ENCODE measurements around the gene TOM1L2.
"Not testable (repeated sequence)": the region's sequence is repeated elsewhere in the genome, so short reads cannot be mapped to it uniquely, and the experiment has no call there.

Gene TOM1L2

GRCh38 chr17:17959520-17960361 lies 12.5 kb downstream of the TOM1L2 start:
- ChIA-PET POLR2A (interaction anchor here (0.6 to 1.9 kb wide), 3 partner anchors 13 to 21 kb away, joined by 3 to 14 read pairs (median 3); partner anchors contain the start of genes DRC3 and TOM1L2), CTCF (interaction anchor here (0.8 kb wide), 1 partner anchor 13 kb away, joined by 3 read pairs; the partner anchor contains the start of genes DRC3 and TOM1L2)
- no peak for DNase-seq (ENCODE audit: extremely low spot score)
- TF ChIP-seq ARNT (IDR thresholded peaks at IDR 0.05) (no peak), HDGF (IDR thresholded peaks at IDR 0.05; ENCODE audit: borderline replicate concordance) (no peak), FOXA1 (IDR thresholded peaks at IDR 0.05) (no peak), NFRKB (IDR thresholded peaks at IDR 0.05) (no peak), LEF1 (IDR thresholded peaks at IDR 0.05; ENCODE audit: borderline replicate concordance) (no peak), ZNF384 (IDR thresholded peaks at IDR 0.05) (no peak), FOXM1 (IDR thresholded peaks at IDR 0.05; ENCODE audit: borderline replicate concordance) (no peak), L3MBTL2 (conservative IDR thresholded peaks at IDR 0.05) (no peak), TARDBP (IDR thresholded peaks at IDR 0.05) (no peak), FOXK2 (IDR thresholded peaks at IDR 0.05) (no peak), ELF4 (IDR thresholded peaks at IDR 0.05) (no peak), SUZ12 (IDR thresholded peaks at IDR 0.05) (no peak), PKNOX1 (IDR thresholded peaks at IDR 0.05) (no peak), SP1 (IDR thresholded peaks at IDR 0.05) (no peak), BHLHE40 (IDR thresholded peaks at IDR 0.05; ENCODE audit: borderline replicate concordance) (no peak), CTBP1 (IDR thresholded peaks at IDR 0.05; ENCODE audit: borderline replicate concordance) (no peak)

- POLR2A ChIA-PET = interaction anchor here (1.7 to 1.9 kb wide), 2 partner anchors 13 to 678 kb away, joined by 4 to 14 read pairs; partner anchors contain the start of genes COPS3, DRC3 and TOM1L2
- no peak for DNase-seq (ENCODE audit: extremely low spot score)
- TF ChIP-seq BHLHE40 (IDR thresholded peaks at IDR 0.05; ENCODE audit: borderline replicate concordance) = no peak
- TF ChIP-seq FOXK2 (IDR thresholded peaks at IDR 0.05) = no peak
- TF ChIP-seq SP1 (IDR thresholded peaks at IDR 0.05) = no peak
- no peak for TF ChIP-seq L3MBTL2 (conservative IDR thresholded peaks at IDR 0.05)
- no peak for TF ChIP-seq TARDBP (IDR thresholded peaks at IDR 0.05)
- TF ChIP-seq NFRKB (IDR thresholded peaks at IDR 0.05) = no peak
- TF ChIP-seq CTBP1 (IDR thresholded peaks at IDR 0.05; ENCODE audit: borderline replicate concordance) = no peak
- TF ChIP-seq HDGF (IDR thresholded peaks at IDR 0.05; ENCODE audit: borderline replicate concordance) = no peak
- TF ChIP-seq SUZ12 (IDR thresholded peaks at IDR 0.05) = no peak
- TF ChIP-seq LEF1 (IDR thresholded peaks at IDR 0.05; ENCODE audit: borderline replicate concordance) = no peak
- no peak for TF ChIP-seq ELF4 (IDR thresholded peaks at IDR 0.05)
- TF ChIP-seq ARNT (IDR thresholded peaks at IDR 0.05) = no peak
- TF ChIP-seq PKNOX1 (IDR thresholded peaks at IDR 0.05) = no peak
- TF ChIP-seq FOXM1 (IDR thresholded peaks at IDR 0.05; ENCODE audit: borderline replicate concordance) = no peak
- TF ChIP-seq FOXA1 (IDR thresholded peaks at IDR 0.05) = no peak
- CTCF ChIA-PET = no interaction called here
These were observed 13.2 kb downstream of the TOM1L2 start for GRCh38 chr17:17958982-17959381.

- POLR2A ChIA-PET = interaction anchor here (0.7 to 1.7 kb wide), 5 partner anchors 12 to 677 kb away, joined by 3 to 6 read pairs (median 3); partner anchors contain the start of genes COPS3, DRC3, SREBF1 and TOM1L2
- TF ChIP-seq NFRKB (IDR thresholded peaks at IDR 0.05) (no peak), L3MBTL2 (conservative IDR thresholded peaks at IDR 0.05) (no peak), SP1 (IDR thresholded peaks at IDR 0.05) (no peak), TARDBP (IDR thresholded peaks at IDR 0.05) (no peak), ZNF384 (IDR thresholded peaks at IDR 0.05) (no peak), FOXA1 (IDR thresholded peaks at IDR 0.05) (no peak), LEF1 (IDR thresholded peaks at IDR 0.05; ENCODE audit: borderline replicate concordance) (no peak), HDGF (IDR thresholded peaks at IDR 0.05; ENCODE audit: borderline replicate concordance) (no peak), CTBP1 (IDR thresholded peaks at IDR 0.05; ENCODE audit: borderline replicate concordance) (no peak), ELF4 (IDR thresholded peaks at IDR 0.05) (no peak), FOXK2 (IDR thresholded peaks at IDR 0.05) (no peak), SUZ12 (IDR thresholded peaks at IDR 0.05) (no peak), PKNOX1 (IDR thresholded peaks at IDR 0.05) (no peak), FOXM1 (IDR thresholded peaks at IDR 0.05; ENCODE audit: borderline replicate concordance) (no peak), ARNT (IDR thresholded peaks at IDR 0.05) (no peak), BHLHE40 (IDR thresholded peaks at IDR 0.05; ENCODE audit: borderline replicate concordance) (no peak)
- DNase-seq (ENCODE audit: extremely low spot score) = no peak
- CTCF ChIA-PET = interaction anchor here (0.6 to 1.0 kb wide), 3 partner anchors 23 to 94 kb away, joined by 3 to 5 read pairs (median 3); no protein-coding TSS in a partner anchor
These were observed 14.7 kb downstream of the TOM1L2 start for GRCh38 chr17:17957584-17957916.

- CTCF ChIA-PET; POLR2A ChIA-PET; DNase-seq (ENCODE audit: extremely low spot score): not testable (repeated sequence)
These were observed 16.3 kb downstream of the TOM1L2 start for GRCh38 chr17:17955790-17956341.

GRCh38 chr17:17954079-17954478 lies 18.1 kb downstream of the TOM1L2 start:
- no peak for DNase-seq (ENCODE audit: extremely low spot score)
- TF ChIP-seq ZNF384 (IDR thresholded peaks at IDR 0.05) (no peak), LEF1 (IDR thresholded peaks at IDR 0.05; ENCODE audit: borderline replicate concordance) (no peak), BHLHE40 (IDR thresholded peaks at IDR 0.05; ENCODE audit: borderline replicate concordance) (no peak), NFRKB (IDR thresholded peaks at IDR 0.05) (no peak), PKNOX1 (IDR thresholded peaks at IDR 0.05) (no peak), ARNT (IDR thresholded peaks at IDR 0.05) (no peak), L3MBTL2 (conservative IDR thresholded peaks at IDR 0.05) (no peak), HDGF (IDR thresholded peaks at IDR 0.05; ENCODE audit: borderline replicate concordance) (no peak), ELF4 (IDR thresholded peaks at IDR 0.05) (no peak), FOXM1 (IDR thresholded peaks at IDR 0.05; ENCODE audit: borderline replicate concordance) (no peak), SUZ12 (IDR thresholded peaks at IDR 0.05) (no peak), TARDBP (IDR thresholded peaks at IDR 0.05) (no peak), SP1 (IDR thresholded peaks at IDR 0.05) (no peak), FOXK2 (IDR thresholded peaks at IDR 0.05) (no peak), CTBP1 (IDR thresholded peaks at IDR 0.05; ENCODE audit: borderline replicate concordance) (no peak)
- CTCF ChIA-PET = no interaction called here
- POLR2A ChIA-PET = no interaction called here
